ENCODE measurements around the gene TSPAN18. TPM values are rescaled to one million over a fixed set of nuclear protein-coding genes. Genes with fewer than 3 reads are reported as not detected.
A peak's percentile ranks its signal among the peaks of the same experiment; 100 is the strongest.

The TSPAN18 gene
- total RNA-seq, 4 donors from 2014 or later, result 2.1 to 9.1 (median 2.5) TPM

GRCh38 chr11:44859528-44859925 is 132.8 kb downstream of the TSPAN18 start:
- Histone ChIP-seq H3K9me3 (no peaks in the 10 kb centered on the region), H3K27me3 (no peaks in the 10 kb centered on the region), H3K4me3 (no peak overlapping the region), H3K27ac (no peak overlapping the region), H3K36me3 (no peaks in the 10 kb centered on the region), H3K4me1 (no peaks in the 10 kb centered on the region)
- DNase-seq (no peak), ATAC-seq (no peak)
- no peak for TF ChIP-seq CTCF (IDR thresholded peaks at IDR 0.05 in 4 of 5, conservative IDR thresholded peaks at IDR 0.05 in 1 of 5)
- TF ChIP-seq POLR2A (IDR thresholded peaks at IDR 0.05), result no peak
- intact Hi-C loops (cut with DNase I; ENCODE audit: low total_unique reads), result no loop called here
- in situ Hi-C loops (cut with MboI; ENCODE audit: low sequenced_read_pairs in 4 of 4), result no loop called here

- intact Hi-C loops (cut with DNase I; ENCODE audit: low total_unique reads) (no loop called here), in situ Hi-C loops (cut with MboI; ENCODE audit: low sequenced_read_pairs in 4 of 4) (no loop called here)
- Histone ChIP-seq H3K4me3 (no peak overlapping the region), H3K36me3 (no peaks in the 10 kb centered on the region), H3K27me3 (no peaks in the 10 kb centered on the region), H3K27ac (no peak overlapping the region), H3K9me3 (no peaks in the 10 kb centered on the region), H3K4me1 (no peaks in the 10 kb centered on the region)
- no peak for ATAC-seq
- TF ChIP-seq CTCF (IDR thresholded peaks at IDR 0.05 in 4 of 5, conservative IDR thresholded peaks at IDR 0.05 in 1 of 5) (no peak), POLR2A (IDR thresholded peaks at IDR 0.05) (no peak)
- no peak for DNase-seq
Measured at GRCh38 chr11:44860346-44860745, 133.6 kb downstream of the TSPAN18 start.

- in situ Hi-C loops (cut with MboI; ENCODE audit: low sequenced_read_pairs in 4 of 4), result no loop called here
- intact Hi-C loops (cut with DNase I; ENCODE audit: low total_unique reads), result no loop called here
- TF ChIP-seq POLR2A (IDR thresholded peaks at IDR 0.05), result no peak
- no peak for TF ChIP-seq CTCF (IDR thresholded peaks at IDR 0.05 in 4 of 5, conservative IDR thresholded peaks at IDR 0.05 in 1 of 5)
- Histone ChIP-seq H3K4me1 (no peaks in the 10 kb centered on the region), H3K4me3 (no peak overlapping the region), H3K36me3 (no peaks in the 10 kb centered on the region), H3K27ac (no peak overlapping the region), H3K9me3 (no peaks in the 10 kb centered on the region), H3K27me3 (no peaks in the 10 kb centered on the region)
- DNase-seq, result peak; percentile 19 to 34
- peak; percentile 79 to 84 for ATAC-seq
Measured at GRCh38 chr11:44861849-44862557, 135.2 kb downstream of the TSPAN18 start.

GRCh38 chr11:44862558-44863101 is 135.9 kb downstream of the TSPAN18 start:
- Histone ChIP-seq H3K36me3 (no peaks in the 10 kb centered on the region), H3K27me3 (no peaks in the 10 kb centered on the region), H3K9me3 (no peaks in the 10 kb centered on the region), H3K27ac (no peak overlapping the region), H3K4me3 (no peak overlapping the region), H3K4me1 (no peaks in the 10 kb centered on the region)
- TF ChIP-seq CTCF (IDR thresholded peaks at IDR 0.05 in 4 of 5, conservative IDR thresholded peaks at IDR 0.05 in 1 of 5) (no peak), POLR2A (IDR thresholded peaks at IDR 0.05) (no peak)
- in situ Hi-C loops (cut with MboI; ENCODE audit: low sequenced_read_pairs in 4 of 4) (no loop called here), intact Hi-C loops (cut with DNase I; ENCODE audit: low total_unique reads) (no loop called here)
- DNase-seq (no peak), ATAC-seq (peak in 1 of 2 donors; percentile 16)

Data from gastrocnemius medialis (tissue), 4 donors.